ENCODE data around the gene IFNL2.

GRCh38 chr19:39277598-39277997 lies 9.4 kb downstream of the IFNL2 start:
- TF ChIP-seq CTCF (conservative IDR thresholded peaks at IDR 0.05; ENCODE audit: low read depth, low read length) (no peak), POLR2A (IDR thresholded peaks at IDR 0.05; ENCODE audit: low read depth, low read length) (no peak), RCOR1 (IDR thresholded peaks at IDR 0.05; ENCODE audit: insufficient replicate concordance, low read length) (no peak), RAD21 (IDR thresholded peaks at IDR 0.05; ENCODE audit: low read length) (no peak), NFE2L2 (IDR thresholded peaks at IDR 0.05; ENCODE audit: low read depth, low read length) (no peak), RFX5 (IDR thresholded peaks at IDR 0.05; ENCODE audit: low read depth, low read length) (no peak), USF2 (IDR thresholded peaks at IDR 0.05; ENCODE audit: low read depth, low read length) (no peak), SMC3 (IDR thresholded peaks at IDR 0.05; ENCODE audit: low read depth, low read length) (no peak), CEBPB (IDR thresholded peaks at IDR 0.05; ENCODE audit: low read depth, low read length) (no peak), FOS (IDR thresholded peaks at IDR 0.05; ENCODE audit: low read depth, low read length) (no peak)
